ENCODE results near the gene SFI1.
A peak's percentile ranks its signal among the peaks of the same experiment; 100 is the strongest.

The SFI1 gene

DNA sequence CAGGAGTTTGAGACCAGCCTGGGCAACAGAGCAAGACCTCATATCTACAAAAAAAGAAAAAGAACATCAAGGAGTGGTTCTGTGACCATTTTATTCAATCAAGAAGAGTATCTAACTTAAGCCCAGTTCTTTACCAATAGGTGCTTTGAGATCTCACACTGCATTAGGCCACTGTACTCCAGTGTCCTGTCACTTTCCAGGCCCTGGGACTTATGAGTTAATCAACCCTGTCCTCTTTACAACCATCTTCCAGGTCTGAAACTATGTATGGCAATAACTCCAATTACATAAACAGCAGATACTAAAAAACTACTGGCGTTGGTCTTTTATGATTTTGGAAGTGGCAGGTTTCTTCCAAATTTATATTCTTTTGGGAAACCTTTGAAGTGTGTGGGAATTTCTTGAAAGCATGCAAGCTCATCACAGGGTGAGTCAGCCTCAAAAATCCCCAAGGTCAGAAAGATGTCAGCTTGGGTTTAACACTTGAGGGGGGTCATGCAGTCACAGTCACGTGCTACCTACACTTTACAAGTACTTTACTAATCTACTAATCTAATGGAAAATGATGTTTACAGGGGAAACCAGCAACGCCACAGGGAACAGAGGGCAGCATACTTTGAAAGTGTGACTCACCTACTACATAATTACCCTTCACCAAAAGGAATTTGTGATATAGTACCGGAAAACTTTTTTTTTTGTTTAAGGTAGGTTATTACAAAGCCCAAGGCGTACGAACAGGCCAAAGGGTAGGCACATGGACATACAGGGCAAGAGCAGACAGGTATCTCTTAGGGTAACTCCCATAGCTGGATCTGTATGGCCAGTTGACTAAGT, 150.1 kb downstream of the SFI1 start (continued):
- no peak for TF ChIP-seq ZSCAN18 (tag by site-specific recombination; IDR thresholded peaks at IDR 0.05)
- no peak for TF ChIP-seq ZNF658 (tag by site-specific recombination; IDR thresholded peaks at IDR 0.05)
- no peak for TF ChIP-seq GLI4 (tag by site-specific recombination; IDR thresholded peaks at IDR 0.05)
- TF ChIP-seq GFI1B (tag by site-specific recombination; IDR thresholded peaks at IDR 0.05) = no peak
- TF ChIP-seq, protein P1, sequence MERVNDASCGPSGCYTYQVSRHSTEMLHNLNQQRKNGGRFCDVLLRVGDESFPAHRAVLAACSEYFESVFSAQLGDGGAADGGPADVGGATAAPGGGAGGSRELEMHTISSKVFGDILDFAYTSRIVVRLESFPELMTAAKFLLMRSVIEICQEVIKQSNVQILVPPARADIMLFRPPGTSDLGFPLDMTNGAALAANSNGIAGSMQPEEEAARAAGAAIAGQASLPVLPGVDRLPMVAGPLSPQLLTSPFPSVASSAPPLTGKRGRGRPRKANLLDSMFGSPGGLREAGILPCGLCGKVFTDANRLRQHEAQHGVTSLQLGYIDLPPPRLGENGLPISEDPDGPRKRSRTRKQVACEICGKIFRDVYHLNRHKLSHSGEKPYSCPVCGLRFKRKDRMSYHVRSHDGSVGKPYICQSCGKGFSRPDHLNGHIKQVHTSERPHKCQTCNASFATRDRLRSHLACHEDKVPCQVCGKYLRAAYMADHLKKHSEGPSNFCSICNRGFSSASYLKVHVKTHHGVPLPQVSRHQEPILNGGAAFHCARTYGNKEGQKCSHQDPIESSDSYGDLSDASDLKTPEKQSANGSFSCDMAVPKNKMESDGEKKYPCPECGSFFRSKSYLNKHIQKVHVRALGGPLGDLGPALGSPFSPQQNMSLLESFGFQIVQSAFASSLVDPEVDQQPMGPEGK (tag by site-specific recombination; IDR thresholded peaks at IDR 0.05) = peak; percentile 76
- TF ChIP-seq ZNF10 (tag by site-specific recombination; IDR thresholded peaks at IDR 0.05) = no peak
- TF ChIP-seq KLF9 (tag by site-specific recombination; IDR thresholded peaks at IDR 0.05; ENCODE audit: low read depth) = no peak
- TF ChIP-seq, protein P2, sequence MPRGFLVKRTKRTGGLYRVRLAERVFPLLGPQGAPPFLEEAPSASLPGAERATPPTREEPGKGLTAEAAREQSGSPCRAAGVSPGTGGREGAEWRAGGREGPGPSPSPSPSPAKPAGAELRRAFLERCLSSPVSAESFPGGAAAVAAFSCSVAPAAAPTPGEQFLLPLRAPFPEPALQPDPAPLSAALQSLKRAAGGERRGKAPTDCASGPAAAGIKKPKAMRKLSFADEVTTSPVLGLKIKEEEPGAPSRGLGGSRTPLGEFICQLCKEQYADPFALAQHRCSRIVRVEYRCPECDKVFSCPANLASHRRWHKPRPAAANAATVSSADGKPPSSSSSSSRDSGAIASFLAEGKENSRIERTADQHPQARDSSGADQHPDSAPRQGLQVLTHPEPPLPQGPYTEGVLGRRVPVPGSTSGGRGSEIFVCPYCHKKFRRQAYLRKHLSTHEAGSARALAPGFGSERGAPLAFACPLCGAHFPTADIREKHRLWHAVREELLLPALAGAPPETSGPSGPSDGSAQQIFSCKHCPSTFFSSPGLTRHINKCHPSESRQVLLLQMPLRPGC (tag by site-specific recombination; IDR thresholded peaks at IDR 0.05) = peak; percentile 90
- TF ChIP-seq ZNF561 (tag by site-specific recombination; IDR thresholded peaks at IDR 0.05; ENCODE audit: borderline replicate concordance) = no peak
- TF ChIP-seq ZNF292 (tag by site-specific recombination; IDR thresholded peaks at IDR 0.05; ENCODE audit: borderline replicate concordance, low read depth) = no peak
- TF ChIP-seq ZNF629 (tag by site-specific recombination; IDR thresholded peaks at IDR 0.05) = peak; percentile 92
- TF ChIP-seq ZFP3 (tag by site-specific recombination; IDR thresholded peaks at IDR 0.05; ENCODE audit: low read depth) = no peak
- TF ChIP-seq ZNF660 (tag by site-specific recombination; IDR thresholded peaks at IDR 0.05) = peak; percentile 55; the same call in 1 of the 2 replicates
- TF ChIP-seq GLIS2 (tag by site-specific recombination; IDR thresholded peaks at IDR 0.05) = peak; percentile 60; the same call in 1 of the 2 replicates
- no peak for TF ChIP-seq ZNF654 (tag by site-specific recombination; IDR thresholded peaks at IDR 0.05; ENCODE audit: low read depth)
- TF ChIP-seq ZNF121 (tag by site-specific recombination; IDR thresholded peaks at IDR 0.05) = no peak
- no peak for TF ChIP-seq SP2 (tag by site-specific recombination; IDR thresholded peaks at IDR 0.05)
- TF ChIP-seq GLIS1 (tag by site-specific recombination; IDR thresholded peaks at IDR 0.05) = peak; percentile 69
- 0 out of 2 replicates have a peak, but pooled peaks have one; percentile 57 for TF ChIP-seq BCL11A (tag by site-specific recombination; IDR thresholded peaks at IDR 0.05; ENCODE audit: low read depth)
- no peak for TF ChIP-seq ZNF239 (tag by site-specific recombination; IDR thresholded peaks at IDR 0.05)
- no peak for TF ChIP-seq ZNF555 (tag by site-specific recombination; conservative IDR thresholded peaks at IDR 0.05)
- peak; percentile 13; the same call in 1 of the 2 replicates for TF ChIP-seq ZNF335 (tag by site-specific recombination; conservative IDR thresholded peaks at IDR 0.05)
- TF ChIP-seq, protein P3, sequence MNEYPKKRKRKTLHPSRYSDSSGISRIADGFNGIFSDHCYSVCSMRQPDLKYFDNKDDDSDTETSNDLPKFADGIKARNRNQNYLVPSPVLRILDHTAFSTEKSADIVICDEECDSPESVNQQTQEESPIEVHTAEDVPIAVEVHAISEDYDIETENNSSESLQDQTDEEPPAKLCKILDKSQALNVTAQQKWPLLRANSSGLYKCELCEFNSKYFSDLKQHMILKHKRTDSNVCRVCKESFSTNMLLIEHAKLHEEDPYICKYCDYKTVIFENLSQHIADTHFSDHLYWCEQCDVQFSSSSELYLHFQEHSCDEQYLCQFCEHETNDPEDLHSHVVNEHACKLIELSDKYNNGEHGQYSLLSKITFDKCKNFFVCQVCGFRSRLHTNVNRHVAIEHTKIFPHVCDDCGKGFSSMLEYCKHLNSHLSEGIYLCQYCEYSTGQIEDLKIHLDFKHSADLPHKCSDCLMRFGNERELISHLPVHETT (tag by site-specific recombination; IDR thresholded peaks at IDR 0.05) = peak; percentile 81
- no peak for TF ChIP-seq ZNF426 (tag by site-specific recombination; IDR thresholded peaks at IDR 0.05)
- TF ChIP-seq ZNF211 (tag by site-specific recombination; IDR thresholded peaks at IDR 0.05; ENCODE audit: low read depth) = no peak
- TF ChIP-seq ZBTB48 (tag by site-specific recombination; IDR thresholded peaks at IDR 0.05) = no peak
- TF ChIP-seq ZNF398 (tag by site-specific recombination; IDR thresholded peaks at IDR 0.05) = peak; percentile 73
- TF ChIP-seq ZNF169 (tag by site-specific recombination; IDR thresholded peaks at IDR 0.05) = no peak
- peak; percentile 82 for TF ChIP-seq ZBTB21 (tag by site-specific recombination; IDR thresholded peaks at IDR 0.05)
- TF ChIP-seq ZNF274 (IDR thresholded peaks at IDR 0.05; ENCODE audit: low read length) = no peak
- no peak for TF ChIP-seq ZNF274 (tag by site-specific recombination; IDR thresholded peaks at IDR 0.05; ENCODE audit: borderline replicate concordance)
